ENCODE measurements around the gene IFFO2.
A peak's percentile ranks its signal among the peaks of the same experiment; 100 is the strongest.
"Not testable (repeated sequence)": the region's sequence is repeated elsewhere in the genome, so short reads cannot be mapped to it uniquely, and the experiment has no call there.

IFFO2 gene

GRCh38 chr1:18899363-18900049, 57.0 kb downstream of the IFFO2 start:
- FAIRE-seq (no peak), DNase-seq (ENCODE audit: insufficient read length, low spot score) (no peak)

GRCh38 chr1:18898567-18898966, 57.9 kb downstream of the IFFO2 start:
- no peak for FAIRE-seq
- no peak for DNase-seq (ENCODE audit: insufficient read length, low spot score)
- TF ChIP-seq POLR2A (IDR thresholded peaks at IDR 0.05; ENCODE audit: low read depth, low read length) (no peak), PAX5 (IDR thresholded peaks at IDR 0.05; ENCODE audit: insufficient read depth, low read length, severe bottlenecking) (no peak)

More at GRCh38 chr1:18899363-18900049, 57.0 kb downstream of the IFFO2 start:
- TF ChIP-seq POLR2AphosphoS5 (IDR thresholded peaks at IDR 0.05; ENCODE audit: low read depth, low read length) (no peak), PAX5 (IDR thresholded peaks at IDR 0.05; ENCODE audit: insufficient read depth, low read length, severe bottlenecking) (no peak), SPI1 (IDR thresholded peaks at IDR 0.05; ENCODE audit: low read depth, low read length) (peak; percentile 43; the same call in 1 of the 2 replicates), POU2F2 (IDR thresholded peaks at IDR 0.05; ENCODE audit: low read depth, low read length) (no peak)

GRCh38 chr1:18895317-18895716, 61.2 kb downstream of the IFFO2 start:
- no peak for FAIRE-seq
- TF ChIP-seq POLR2AphosphoS5 (IDR thresholded peaks at IDR 0.05; ENCODE audit: low read depth, low read length) (no peak), POU2F2 (IDR thresholded peaks at IDR 0.05; ENCODE audit: low read depth, low read length) (no peak), SPI1 (IDR thresholded peaks at IDR 0.05; ENCODE audit: low read depth, low read length) (no peak), POLR2A (IDR thresholded peaks at IDR 0.05; ENCODE audit: low read depth, low read length) (no peak), PAX5 (IDR thresholded peaks at IDR 0.05; ENCODE audit: insufficient read depth, low read length, severe bottlenecking) (no peak), TAF1 (IDR thresholded peaks at IDR 0.05; ENCODE audit: low read depth, low read length) (no peak)
- no peak for DNase-seq (ENCODE audit: insufficient read length, low spot score)

GRCh38 chr1:18893120-18893519, 63.4 kb downstream of the IFFO2 start:
- FAIRE-seq (no peak), DNase-seq (ENCODE audit: insufficient read length, low spot score) (no peak)
- TF ChIP-seq POLR2A (IDR thresholded peaks at IDR 0.05; ENCODE audit: low read depth, low read length) (no peak), TAF1 (IDR thresholded peaks at IDR 0.05; ENCODE audit: low read depth, low read length) (no peak), SPI1 (IDR thresholded peaks at IDR 0.05; ENCODE audit: low read depth, low read length) (no peak), POLR2AphosphoS5 (IDR thresholded peaks at IDR 0.05; ENCODE audit: low read depth, low read length) (no peak), POU2F2 (IDR thresholded peaks at IDR 0.05; ENCODE audit: low read depth, low read length) (no peak), PAX5 (IDR thresholded peaks at IDR 0.05; ENCODE audit: insufficient read depth, low read length, severe bottlenecking) (no peak)

- FAIRE-seq; DNase-seq (ENCODE audit: insufficient read length, low spot score): not testable (repeated sequence)
These were observed 64.6 kb downstream of the IFFO2 start for GRCh38 chr1:18891858-18892257.

GRCh38 chr1:18891426-18891780, 65.1 kb downstream of the IFFO2 start:
- no peak for TF ChIP-seq TAF1 (IDR thresholded peaks at IDR 0.05; ENCODE audit: low read depth, low read length)
- no peak for TF ChIP-seq POLR2A (IDR thresholded peaks at IDR 0.05; ENCODE audit: low read depth, low read length)
- no peak for TF ChIP-seq PAX5 (IDR thresholded peaks at IDR 0.05; ENCODE audit: insufficient read depth, low read length, severe bottlenecking)
- no peak for TF ChIP-seq POLR2AphosphoS5 (IDR thresholded peaks at IDR 0.05; ENCODE audit: low read depth, low read length)
- TF ChIP-seq SPI1 (IDR thresholded peaks at IDR 0.05; ENCODE audit: low read depth, low read length) = no peak
- no peak for TF ChIP-seq POU2F2 (IDR thresholded peaks at IDR 0.05; ENCODE audit: low read depth, low read length)
- DNase-seq (ENCODE audit: insufficient read length, low spot score) = no peak
- no peak for FAIRE-seq

GRCh38 chr1:18890706-18891425, 65.6 kb downstream of the IFFO2 start:
- no peak for TF ChIP-seq SPI1 (IDR thresholded peaks at IDR 0.05; ENCODE audit: low read depth, low read length)
- no peak for TF ChIP-seq POLR2A (IDR thresholded peaks at IDR 0.05; ENCODE audit: low read depth, low read length)
- TF ChIP-seq POU2F2 (IDR thresholded peaks at IDR 0.05; ENCODE audit: low read depth, low read length) = no peak
- no peak for TF ChIP-seq PAX5 (IDR thresholded peaks at IDR 0.05; ENCODE audit: insufficient read depth, low read length, severe bottlenecking)
- TF ChIP-seq POLR2AphosphoS5 (IDR thresholded peaks at IDR 0.05; ENCODE audit: low read depth, low read length) = no peak
- no peak for TF ChIP-seq TAF1 (IDR thresholded peaks at IDR 0.05; ENCODE audit: low read depth, low read length)
- FAIRE-seq (no peak), DNase-seq (ENCODE audit: insufficient read length, low spot score) (no peak)

- TF ChIP-seq POLR2AphosphoS5 (IDR thresholded peaks at IDR 0.05; ENCODE audit: low read depth, low read length) = no peak
- TF ChIP-seq TAF1 (IDR thresholded peaks at IDR 0.05; ENCODE audit: low read depth, low read length) = no peak
- no peak for TF ChIP-seq SPI1 (IDR thresholded peaks at IDR 0.05; ENCODE audit: low read depth, low read length)
- no peak for TF ChIP-seq POU2F2 (IDR thresholded peaks at IDR 0.05; ENCODE audit: low read depth, low read length)
- TF ChIP-seq POLR2A (IDR thresholded peaks at IDR 0.05; ENCODE audit: low read depth, low read length) = no peak
- FAIRE-seq = no peak
- DNase-seq (ENCODE audit: insufficient read length, low spot score) = no peak
These were observed 70.5 kb downstream of the IFFO2 start for GRCh38 chr1:18886003-18886335.

GRCh38 chr1:18885311-18886002, 71.0 kb downstream of the IFFO2 start:
- DNase-seq (ENCODE audit: insufficient read length, low spot score) = no peak
- TF ChIP-seq SPI1 (IDR thresholded peaks at IDR 0.05; ENCODE audit: low read depth, low read length) = no peak
- no peak for FAIRE-seq

- no peak for TF ChIP-seq POLR2AphosphoS5 (IDR thresholded peaks at IDR 0.05; ENCODE audit: low read depth, low read length)
- no peak for TF ChIP-seq TAF1 (IDR thresholded peaks at IDR 0.05; ENCODE audit: low read depth, low read length)
- TF ChIP-seq PAX5 (IDR thresholded peaks at IDR 0.05; ENCODE audit: insufficient read depth, low read length, severe bottlenecking) = no peak
- TF ChIP-seq POLR2A (IDR thresholded peaks at IDR 0.05; ENCODE audit: low read depth, low read length) = no peak
- no peak for TF ChIP-seq SPI1 (IDR thresholded peaks at IDR 0.05; ENCODE audit: low read depth, low read length)
- no peak for TF ChIP-seq POU2F2 (IDR thresholded peaks at IDR 0.05; ENCODE audit: low read depth, low read length)
- DNase-seq (ENCODE audit: insufficient read length, low spot score) = no peak
- FAIRE-seq = no peak
These were observed 71.7 kb downstream of the IFFO2 start for GRCh38 chr1:18884727-18885126.

All from GM12891 (cell line).